BJ (cell line): Measurements from ENCODE around the gene TOMM20. TPM values are rescaled to one million over a fixed set of nuclear protein-coding genes. Genes with fewer than 3 reads are reported as not detected.
"Not testable (repeated sequence)": the region's sequence is repeated elsewhere in the genome, so short reads cannot be mapped to it uniquely, and the experiment has no call there.

Experiments
- CTCF ChIA-PET: fragments of 350-600 bp; formaldehyde crosslinking; extraction: SDS; loops from one replicate; lab custom pipeline; 2021; ENCODE audit warnings: antibody characterized with exemption, inconsistent platforms; lab: Yijun Ruan, JAX
- POLR2A ChIA-PET: fragments of 300-600 bp; sonication (Branson Sonifier 250); formaldehyde crosslinking; extraction: SDS; loops from one replicate; lab custom pipeline; 2021; ENCODE audit warnings: antibody characterized with exemption; lab: Charles Lee
- DNase-seq: peaks from one replicate; pipeline ENCODE4 v3.0.0-alpha.2; 2011; ENCODE audit warnings: low read depth
- H3K27me3 ChIP-seq: 2 replicates; pipeline ENCODE4 v1.6.0; 2011; ENCODE audit warnings: low read length; ENCODE audit not compliant: control insufficient read depth, insufficient read depth
- H3K36me3 ChIP-seq: 2 replicates; pipeline ENCODE4 v1.5.1; 2011; ENCODE audit warnings: low read length; ENCODE audit not compliant: control insufficient read depth, insufficient read depth
- H3K4me3 ChIP-seq: 2 replicates; pipeline ENCODE4 v1.5.1; 2011; ENCODE audit warnings: low read depth, mild to moderate bottlenecking, control low read depth, low read length
- polyA plus RNA-seq: library from polyadenylated mRNA; depleted of rRNA; stranded (reverse); fragments of >200 nt; gene quantifications from 2 replicates; pipeline ENCODE4 v1.2.3, GENCODE V29; 2011
- TF ChIP-seq, protein P1 (sequence below): IDR thresholded peaks from 2 replicates; pipeline ENCODE4 v1.5.1; 2011; ENCODE audit warnings: low read depth, mild to moderate bottlenecking, control low read depth, inconsistent platforms, low read length, moderate library complexity; ENCODE audit not compliant: insufficient read depth

Gene TOMM20
- polyA plus RNA-seq, 1 experiment, result 56.8 TPM

DNA sequence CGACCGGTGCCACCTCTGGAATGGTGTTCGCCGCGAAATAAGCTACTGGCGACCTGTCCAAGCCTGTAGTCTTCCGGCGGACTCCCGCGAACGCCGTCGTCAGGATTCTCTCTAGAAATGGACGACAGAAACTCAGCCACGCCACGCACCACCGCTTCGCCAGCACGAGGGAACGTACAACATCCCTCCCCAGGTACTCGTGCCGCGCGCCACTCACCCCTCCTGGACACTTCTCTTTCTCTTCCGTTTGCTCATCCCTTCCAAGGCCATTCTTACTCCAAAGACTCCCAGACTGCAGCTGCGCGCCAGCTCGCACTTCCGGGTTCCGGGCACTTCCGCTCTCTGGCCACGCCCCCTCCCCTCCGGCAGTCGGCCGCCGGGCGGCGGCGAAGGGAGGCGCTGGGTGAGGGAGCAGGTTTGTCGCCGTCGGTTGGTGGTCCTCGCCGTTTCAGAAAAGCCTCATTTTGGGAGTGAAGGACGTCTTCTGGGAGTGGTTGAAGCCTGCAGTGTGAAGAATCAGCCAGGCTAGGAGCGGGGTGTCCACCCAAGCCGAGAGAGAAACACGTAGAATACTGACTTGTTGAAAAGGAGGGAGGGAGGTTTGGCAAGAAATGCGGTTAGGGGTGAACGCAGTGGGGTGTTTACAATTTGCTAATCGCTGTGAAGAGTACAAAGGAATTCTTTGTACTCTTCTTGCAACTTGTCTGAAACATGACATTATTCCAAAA is 32.5 kb upstream of the TOMM20 start, which contains the start of gene RBM34:
RBM34 (minus strand) TSS at position 294 of the 728 bp plus-strand sequence; CDS start at position 270, 24 bp downstream.
- CTCF ChIA-PET, result interaction anchor here (0.9 to 1.0 kb wide), 4 partner anchors 11 to 31 kb away, joined by 3 read pairs; no protein-coding TSS in a partner anchor
- TF ChIP-seq, protein P1, sequence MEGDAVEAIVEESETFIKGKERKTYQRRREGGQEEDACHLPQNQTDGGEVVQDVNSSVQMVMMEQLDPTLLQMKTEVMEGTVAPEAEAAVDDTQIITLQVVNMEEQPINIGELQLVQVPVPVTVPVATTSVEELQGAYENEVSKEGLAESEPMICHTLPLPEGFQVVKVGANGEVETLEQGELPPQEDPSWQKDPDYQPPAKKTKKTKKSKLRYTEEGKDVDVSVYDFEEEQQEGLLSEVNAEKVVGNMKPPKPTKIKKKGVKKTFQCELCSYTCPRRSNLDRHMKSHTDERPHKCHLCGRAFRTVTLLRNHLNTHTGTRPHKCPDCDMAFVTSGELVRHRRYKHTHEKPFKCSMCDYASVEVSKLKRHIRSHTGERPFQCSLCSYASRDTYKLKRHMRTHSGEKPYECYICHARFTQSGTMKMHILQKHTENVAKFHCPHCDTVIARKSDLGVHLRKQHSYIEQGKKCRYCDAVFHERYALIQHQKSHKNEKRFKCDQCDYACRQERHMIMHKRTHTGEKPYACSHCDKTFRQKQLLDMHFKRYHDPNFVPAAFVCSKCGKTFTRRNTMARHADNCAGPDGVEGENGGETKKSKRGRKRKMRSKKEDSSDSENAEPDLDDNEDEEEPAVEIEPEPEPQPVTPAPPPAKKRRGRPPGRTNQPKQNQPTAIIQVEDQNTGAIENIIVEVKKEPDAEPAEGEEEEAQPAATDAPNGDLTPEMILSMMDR, result peak; percentile 44
- peak; percentile 55 for DNase-seq
- peak within 1 kb of the TSS; percentile 78 for H3K4me3 ChIP-seq
- H3K36me3 ChIP-seq, result peaks cover 7% of the 10 kb centered on the region
- no peaks in the 10 kb centered on the region for H3K27me3 ChIP-seq
- POLR2A ChIA-PET, result no interaction called here

DNA sequence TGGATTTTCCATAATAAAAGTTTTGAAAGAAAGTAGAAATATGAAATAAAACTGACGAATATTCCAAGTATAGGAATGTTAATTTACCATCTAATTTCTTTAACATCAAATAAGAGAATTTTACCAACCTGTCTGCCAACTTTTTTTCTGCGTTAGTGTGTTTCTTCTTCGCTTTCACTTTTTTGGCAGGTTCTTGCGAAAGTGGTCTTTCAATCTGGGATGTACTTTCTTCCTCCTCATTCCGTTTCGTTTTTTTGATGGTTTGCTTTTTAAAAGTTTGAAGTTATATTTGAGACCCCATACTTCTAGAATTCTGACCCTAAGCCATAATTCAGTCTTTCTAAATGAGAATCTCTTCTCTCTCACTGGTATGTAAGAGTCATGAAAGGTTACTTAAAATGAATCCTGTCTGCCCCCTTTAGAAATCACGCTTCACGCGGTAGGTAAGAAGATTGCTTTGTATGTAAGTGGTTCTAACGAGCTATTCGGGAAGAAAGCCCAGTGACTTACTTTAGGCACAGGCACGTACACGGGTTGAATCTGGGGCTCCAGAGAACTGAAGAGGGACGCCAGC is 31.8 kb upstream of the TOMM20 start:
- Histone ChIP-seq H3K27me3 (no peaks in the 10 kb centered on the region), H3K36me3 (peaks cover 7% of the 10 kb centered on the region), H3K4me3 (peak overlapping the region; percentile 78)
- DNase-seq, result peak; percentile 16
- ChIA-PET CTCF (interaction anchor here (0.6 to 1.0 kb wide), 5 partner anchors 10 to 230 kb away, joined by 3 read pairs; no protein-coding TSS in a partner anchor), POLR2A (no interaction called here)
- TF ChIP-seq, protein P1, result no peak

DNA sequence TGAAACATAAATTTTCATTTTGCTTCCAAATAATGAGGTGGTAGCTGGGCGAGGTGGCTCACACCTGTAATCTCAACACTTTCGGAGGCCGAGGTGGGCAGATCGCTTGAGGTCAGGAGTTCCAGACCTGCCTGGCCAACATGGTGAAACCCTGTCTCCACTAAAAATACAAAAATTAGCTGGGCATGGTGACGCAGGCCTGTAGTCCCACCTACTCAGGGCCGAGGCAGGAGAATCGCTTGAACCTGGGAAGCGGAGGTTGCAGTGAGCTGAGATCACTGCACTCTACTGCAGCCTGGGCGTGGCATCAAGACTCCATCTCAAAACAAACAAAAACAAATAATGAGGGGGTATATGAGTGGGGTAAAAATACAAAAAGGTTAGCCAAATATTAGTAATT is 31.3 kb upstream of the TOMM20 start:
- CTCF ChIA-PET, result interaction anchor here (0.6 kb wide), 1 partner anchor 231 kb away, joined by 3 read pairs; no protein-coding TSS in a partner anchor
- peak overlapping the region; percentile 78 for H3K4me3 ChIP-seq
- H3K27me3 ChIP-seq, DNase-seq, H3K36me3 ChIP-seq, POLR2A ChIA-PET: not testable (repeated sequence)

DNA sequence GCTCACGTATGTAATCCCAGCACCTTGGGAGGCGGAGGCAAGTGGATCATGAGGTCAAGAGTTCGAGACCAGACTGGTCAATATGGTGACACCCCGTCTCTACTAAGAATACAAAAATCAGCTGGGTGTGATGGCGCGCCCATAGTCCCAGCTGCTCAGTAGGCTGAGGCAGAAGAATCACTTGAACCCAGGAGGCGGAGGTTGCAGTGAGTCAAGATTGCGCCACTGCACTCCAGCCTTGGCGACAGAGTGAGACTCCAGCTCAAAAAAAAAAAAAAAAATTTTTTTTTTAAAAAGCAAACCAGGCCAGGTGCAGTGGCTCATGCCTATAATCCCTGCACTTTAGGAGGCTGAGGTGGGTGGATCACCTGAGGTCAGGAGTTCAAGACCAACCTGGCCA is 30.6 kb upstream of the TOMM20 start:
- CTCF ChIA-PET, H3K36me3 ChIP-seq, DNase-seq, H3K4me3 ChIP-seq, H3K27me3 ChIP-seq: not testable (repeated sequence)
- POLR2A ChIA-PET, result interaction anchor here (0.6 kb wide), 1 partner anchor 18 kb away, joined by 3 read pairs; no protein-coding TSS in a partner anchor

DNA sequence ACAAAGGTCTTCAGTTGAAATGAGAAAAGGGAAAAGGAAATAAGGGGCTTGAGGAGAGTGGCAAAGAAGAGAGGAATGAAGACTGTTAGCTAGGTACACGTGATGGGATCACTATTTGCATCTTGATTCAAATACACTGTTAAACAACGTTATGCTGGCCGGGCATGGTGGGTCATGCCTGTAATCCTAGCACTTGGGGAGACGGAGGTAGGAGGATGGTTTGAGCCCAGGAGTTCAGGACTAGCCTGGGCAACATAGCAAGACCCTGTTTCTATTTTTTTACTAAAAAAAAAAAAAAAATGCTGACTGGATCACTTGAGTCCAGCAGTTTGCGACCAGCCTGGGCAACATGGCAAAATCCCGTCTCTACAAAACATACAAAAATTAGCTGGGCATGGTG is 30.0 kb upstream of the TOMM20 start:
- Histone ChIP-seq H3K4me3 (no peak overlapping the region), H3K27me3 (no peaks in the 10 kb centered on the region), H3K36me3 (peaks cover 7% of the 10 kb centered on the region)
- ChIA-PET POLR2A (interaction anchor here (0.6 kb wide), 1 partner anchor 17 kb away, joined by 3 read pairs; no protein-coding TSS in a partner anchor), CTCF (interaction anchor here (1.0 kb wide), 1 partner anchor 258 kb away, joined by 3 read pairs; no protein-coding TSS in a partner anchor)
- TF ChIP-seq, protein P1, result no peak
- no peak for DNase-seq

DNA sequence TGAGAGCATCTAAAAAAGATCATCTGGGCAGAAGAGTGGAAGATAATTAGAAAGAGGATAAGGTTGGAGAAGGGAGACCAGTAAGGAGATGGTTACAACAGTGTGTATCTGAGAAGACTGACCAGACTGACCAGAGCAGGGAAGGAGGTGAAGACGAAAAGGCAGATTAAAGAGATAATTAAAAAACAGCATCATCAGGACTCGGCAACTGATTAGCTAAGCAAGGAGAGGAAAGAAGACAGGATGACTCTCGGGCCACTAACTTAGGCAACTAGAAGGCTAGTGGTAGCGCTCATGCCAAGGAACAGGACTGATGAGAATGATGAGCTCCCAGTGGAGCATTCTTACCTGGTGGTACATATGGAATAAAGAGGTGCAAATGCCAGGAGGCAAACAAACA is 28.5 kb upstream of the TOMM20 start:
- H3K4me3 ChIP-seq, result no peak overlapping the region
- H3K36me3 ChIP-seq, result peaks cover 7% of the 10 kb centered on the region
- no peaks in the 10 kb centered on the region for H3K27me3 ChIP-seq
- POLR2A ChIA-PET, result no interaction called here
- TF ChIP-seq, protein P1, result no peak
- DNase-seq, result no peak
- CTCF ChIA-PET, result interaction anchor here (0.6 kb wide), 1 partner anchor 314 kb away, joined by 3 read pairs; no protein-coding TSS in a partner anchor
